ENCODE results near the gene PHACTR4.

DNA sequence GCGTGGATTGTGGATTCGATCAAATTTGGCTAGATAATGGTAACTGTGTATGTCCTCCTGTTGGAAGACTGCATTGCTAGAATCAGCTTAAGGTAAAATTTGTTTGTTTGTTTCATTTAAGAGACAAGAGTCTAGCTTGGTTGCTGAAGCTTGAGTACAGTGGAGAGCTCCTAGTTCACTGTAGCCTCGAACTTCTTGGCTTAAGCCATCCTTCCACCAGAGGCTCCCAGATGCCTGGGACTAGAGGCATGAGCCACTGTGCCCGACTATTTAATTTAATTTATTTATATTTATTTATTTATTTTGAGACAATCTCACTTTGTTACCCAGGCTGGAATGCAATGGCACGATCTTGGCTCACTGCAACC is 1.5 kb downstream of the PHACTR4 start:
- TF ChIP-seq, protein P1, sequence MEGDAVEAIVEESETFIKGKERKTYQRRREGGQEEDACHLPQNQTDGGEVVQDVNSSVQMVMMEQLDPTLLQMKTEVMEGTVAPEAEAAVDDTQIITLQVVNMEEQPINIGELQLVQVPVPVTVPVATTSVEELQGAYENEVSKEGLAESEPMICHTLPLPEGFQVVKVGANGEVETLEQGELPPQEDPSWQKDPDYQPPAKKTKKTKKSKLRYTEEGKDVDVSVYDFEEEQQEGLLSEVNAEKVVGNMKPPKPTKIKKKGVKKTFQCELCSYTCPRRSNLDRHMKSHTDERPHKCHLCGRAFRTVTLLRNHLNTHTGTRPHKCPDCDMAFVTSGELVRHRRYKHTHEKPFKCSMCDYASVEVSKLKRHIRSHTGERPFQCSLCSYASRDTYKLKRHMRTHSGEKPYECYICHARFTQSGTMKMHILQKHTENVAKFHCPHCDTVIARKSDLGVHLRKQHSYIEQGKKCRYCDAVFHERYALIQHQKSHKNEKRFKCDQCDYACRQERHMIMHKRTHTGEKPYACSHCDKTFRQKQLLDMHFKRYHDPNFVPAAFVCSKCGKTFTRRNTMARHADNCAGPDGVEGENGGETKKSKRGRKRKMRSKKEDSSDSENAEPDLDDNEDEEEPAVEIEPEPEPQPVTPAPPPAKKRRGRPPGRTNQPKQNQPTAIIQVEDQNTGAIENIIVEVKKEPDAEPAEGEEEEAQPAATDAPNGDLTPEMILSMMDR (IDR thresholded peaks at IDR 0.05; ENCODE audit: low read depth, low read length): no peak
- TF ChIP-seq EZH2phosphoT487 (IDR thresholded peaks at IDR 0.05; ENCODE audit: low read depth): no peak

All from OCI-LY3 (cell line).